ENCODE measurements around the gene TUBD1. TPM values are rescaled to one million over a fixed set of nuclear protein-coding genes. Genes with fewer than 3 reads are reported as not detected.
A peak's percentile ranks its signal among the peaks of the same experiment; 100 is the strongest.
"Not testable (repeated sequence)": the region's sequence is repeated elsewhere in the genome, so short reads cannot be mapped to it uniquely, and the experiment has no call there.

The TUBD1 gene
- total and polyA plus RNA-seq, 8 donors, result 7.4 to 24.2 (median 19.4) TPM

GRCh38 chr17:59846394-59847165 lies 46.2 kb downstream of the TUBD1 start:
- intact Hi-C loops (cut with DNase I), result no loop called here
- Histone ChIP-seq H3K36me3 (peaks cover 0 to 15% of the 10 kb centered on the region in 2 donors), H3K4me3 (no peak overlapping the region), H3K27ac (peak overlapping the region; percentile 96 to 99), H3K9me3 (no peaks in the 10 kb centered on the region), H3K4me1 (peaks cover 48 to 79% of the 10 kb centered on the region in 2 donors), H3K27me3 (no peaks in the 10 kb centered on the region)
- TF ChIP-seq, protein P1, sequence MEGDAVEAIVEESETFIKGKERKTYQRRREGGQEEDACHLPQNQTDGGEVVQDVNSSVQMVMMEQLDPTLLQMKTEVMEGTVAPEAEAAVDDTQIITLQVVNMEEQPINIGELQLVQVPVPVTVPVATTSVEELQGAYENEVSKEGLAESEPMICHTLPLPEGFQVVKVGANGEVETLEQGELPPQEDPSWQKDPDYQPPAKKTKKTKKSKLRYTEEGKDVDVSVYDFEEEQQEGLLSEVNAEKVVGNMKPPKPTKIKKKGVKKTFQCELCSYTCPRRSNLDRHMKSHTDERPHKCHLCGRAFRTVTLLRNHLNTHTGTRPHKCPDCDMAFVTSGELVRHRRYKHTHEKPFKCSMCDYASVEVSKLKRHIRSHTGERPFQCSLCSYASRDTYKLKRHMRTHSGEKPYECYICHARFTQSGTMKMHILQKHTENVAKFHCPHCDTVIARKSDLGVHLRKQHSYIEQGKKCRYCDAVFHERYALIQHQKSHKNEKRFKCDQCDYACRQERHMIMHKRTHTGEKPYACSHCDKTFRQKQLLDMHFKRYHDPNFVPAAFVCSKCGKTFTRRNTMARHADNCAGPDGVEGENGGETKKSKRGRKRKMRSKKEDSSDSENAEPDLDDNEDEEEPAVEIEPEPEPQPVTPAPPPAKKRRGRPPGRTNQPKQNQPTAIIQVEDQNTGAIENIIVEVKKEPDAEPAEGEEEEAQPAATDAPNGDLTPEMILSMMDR (IDR thresholded peaks at IDR 0.05), result no peak
- ATAC-seq (peak; percentile 28), DNase-seq (peak in 2 of 4 donors; percentile 54 to 81)

GRCh38 chr17:59845595-59846393 lies 46.9 kb downstream of the TUBD1 start:
- Histone ChIP-seq H3K36me3 (peaks cover 0 to 23% of the 10 kb centered on the region in 2 donors), H3K27ac (peak overlapping the region; percentile 96 to 99), H3K27me3 (no peaks in the 10 kb centered on the region), H3K4me1 (peaks cover 43 to 72% of the 10 kb centered on the region in 2 donors), H3K4me3 (no peak overlapping the region), H3K9me3 (no peaks in the 10 kb centered on the region)
- DNase-seq (peak in 1 of 4 donors; percentile 66), ATAC-seq (peak; percentile 28)
- TF ChIP-seq, protein P1 (IDR thresholded peaks at IDR 0.05), result no peak
- intact Hi-C loops (cut with DNase I), result no loop called here

DNA sequence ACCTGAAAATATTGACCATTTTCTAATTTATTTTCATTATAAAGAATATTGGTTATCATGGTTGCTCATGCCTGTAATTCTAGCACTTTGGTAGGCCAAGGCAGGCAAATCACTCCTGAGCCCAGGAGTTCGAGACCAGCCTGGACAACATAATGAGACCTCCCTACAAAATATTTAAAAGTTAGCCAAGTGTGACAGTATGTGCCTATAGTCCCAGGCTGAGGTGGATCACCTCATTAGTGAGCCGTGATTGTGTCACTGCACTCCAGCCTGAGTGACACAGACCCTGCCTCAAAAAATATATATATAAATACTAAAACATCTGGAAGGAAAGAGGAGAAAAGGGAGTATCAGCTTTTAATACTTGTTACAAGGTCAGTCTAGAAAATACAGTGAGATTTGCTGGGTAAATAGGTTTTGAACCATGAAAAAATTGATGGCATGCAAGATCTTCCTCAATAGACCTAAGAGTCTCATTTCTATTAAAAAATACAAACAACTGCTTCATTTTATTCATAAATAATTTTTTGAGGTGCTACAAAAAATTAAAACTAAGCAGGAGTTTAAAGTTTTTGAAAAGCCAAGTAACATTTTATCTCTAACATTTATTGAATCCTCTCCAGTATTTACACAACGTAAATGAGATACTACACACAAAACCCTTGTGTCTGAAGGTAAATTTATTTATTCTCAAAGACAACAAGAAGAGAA lies 47.7 kb downstream of the TUBD1 start:
- Histone ChIP-seq H3K27ac (peak overlapping the region; percentile 96 to 99), H3K36me3 (peaks cover 0 to 30% of the 10 kb centered on the region in 2 donors), H3K4me1 (peaks cover 43 to 72% of the 10 kb centered on the region in 2 donors), H3K4me3 (no peak overlapping the region), H3K27me3 (no peaks in the 10 kb centered on the region), H3K9me3 (no peaks in the 10 kb centered on the region)
- ATAC-seq, result no peak
- TF ChIP-seq, protein P1 (IDR thresholded peaks at IDR 0.05), result no peak
- no peak for DNase-seq
- intact Hi-C loops (cut with DNase I), result no loop called here

GRCh38 chr17:59842901-59843652 lies 49.7 kb downstream of the TUBD1 start:
- DNase-seq, result peak in 1 of 4 donors; percentile 88
- ATAC-seq, result peak; percentile 25
- peak overlapping the region; percentile 96 to 99 for H3K27ac ChIP-seq

DNA sequence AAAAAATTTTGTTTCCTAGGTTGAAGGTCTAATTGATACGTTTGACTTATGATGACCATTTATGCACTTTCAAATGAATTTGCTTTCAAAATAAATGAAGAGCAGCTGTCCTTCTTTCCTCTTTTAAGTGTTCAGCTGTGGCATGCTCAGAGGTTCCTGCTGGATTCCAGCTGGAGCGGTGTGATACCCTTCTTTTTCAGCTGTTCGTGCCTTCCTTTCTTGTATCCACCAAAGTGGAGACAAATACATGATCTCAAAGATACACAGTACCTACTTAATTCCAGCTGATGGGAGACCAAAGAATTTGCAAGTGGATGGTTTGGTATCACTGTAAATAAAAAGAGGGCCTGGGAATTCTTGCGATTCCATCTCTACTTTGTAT lies 50.9 kb downstream of the TUBD1 start:
- peak in 1 of 4 donors; percentile 30 for DNase-seq
- Histone ChIP-seq H3K27ac (peak overlapping the region; percentile 96 to 99), H3K4me3 (peak overlapping the region; percentile 49 to 63), H3K4me1 (peaks cover 23 to 45% of the 10 kb centered on the region in 2 donors), H3K36me3 (peaks cover 0 to 42% of the 10 kb centered on the region in 2 donors)
- H3K9me3 ChIP-seq; ATAC-seq; intact Hi-C loops (cut with DNase I); H3K27me3 ChIP-seq: not testable (repeated sequence)

More at GRCh38 chr17:59842901-59843652, 49.7 kb downstream of the TUBD1 start:
- Histone ChIP-seq H3K36me3 (peaks cover 0 to 42% of the 10 kb centered on the region in 2 donors), H3K27me3 (no peaks in the 10 kb centered on the region), H3K4me3 (peak overlapping the region in 1 of 2 donors; percentile 63), H3K4me1 (peaks cover 29 to 52% of the 10 kb centered on the region in 2 donors), H3K9me3 (no peaks in the 10 kb centered on the region)
- TF ChIP-seq, protein P1 (IDR thresholded peaks at IDR 0.05), result no peak
- intact Hi-C loops (cut with DNase I), result no loop called here

GRCh38 chr17:59841091-59841881 lies 51.5 kb downstream of the TUBD1 start:
- intact Hi-C loops (cut with DNase I); ATAC-seq; H3K9me3 ChIP-seq; H3K27me3 ChIP-seq: not testable (repeated sequence)
- peak overlapping the region; percentile 49 to 63 for H3K4me3 ChIP-seq
- peak overlapping the region; percentile 96 to 99 for H3K27ac ChIP-seq
- peaks cover 20 to 45% of the 10 kb centered on the region in 2 donors for H3K4me1 ChIP-seq
- H3K36me3 ChIP-seq, result peaks cover 0 to 42% of the 10 kb centered on the region in 2 donors
- peak in 1 of 4 donors; percentile 12 for DNase-seq

Data from left lung (tissue), 10 donors.